Left lobe of liver (tissue), 2 donors: ENCODE measurements around the gene SMCO3. TPM values are rescaled to one million over a fixed set of nuclear protein-coding genes. Genes with fewer than 3 reads are reported as not detected.

Source experiments
- ATAC-seq: fragments of 200-7000 bp; cut with Tn5 transposase; one replicate; pipeline ENCODE4 v1.9.1; 2020; ENCODE audit warnings: mild to moderate bottlenecking, moderate library complexity
- DNase-seq: peaks from one replicate; pipeline ENCODE4 v3.0.0-alpha.2; 2020; ENCODE audit warnings: low spot score
- total RNA-seq: library from RNA; stranded (reverse); gene quantifications from one replicate; pipeline ENCODE4 v1.2.1, GENCODE V29; 2021
- donor health status: DM: no; HTN: no; CAD: no; lungs with moderate emphysema.
- donor health status: DM: no; HTN: yes; CAD: no.

Gene SMCO3
- total RNA-seq, 1 donor from 2014 or later: 0.53 TPM

DNA sequence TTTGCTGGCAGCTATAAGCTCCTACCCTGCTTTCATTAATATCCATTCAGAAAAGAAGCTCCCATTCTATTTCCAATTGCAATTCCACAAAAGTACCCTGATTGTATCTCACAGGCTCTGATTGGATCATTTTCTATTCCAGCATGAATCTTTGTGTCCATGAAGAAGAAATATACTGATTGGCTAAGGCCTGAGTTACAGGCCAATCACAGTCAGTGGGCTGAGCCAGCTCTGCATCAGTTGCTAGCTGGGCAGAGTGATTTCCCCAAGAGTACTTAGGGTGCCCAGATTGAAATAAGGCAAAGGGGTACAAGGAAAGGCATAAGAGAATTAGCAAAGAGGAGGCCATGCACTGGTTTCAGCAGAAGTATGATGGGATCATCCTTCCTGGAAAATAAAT, 14.9 kb upstream of the SMCO3 start:
- DNase-seq (no peak), ATAC-seq (no peak)

DNA sequence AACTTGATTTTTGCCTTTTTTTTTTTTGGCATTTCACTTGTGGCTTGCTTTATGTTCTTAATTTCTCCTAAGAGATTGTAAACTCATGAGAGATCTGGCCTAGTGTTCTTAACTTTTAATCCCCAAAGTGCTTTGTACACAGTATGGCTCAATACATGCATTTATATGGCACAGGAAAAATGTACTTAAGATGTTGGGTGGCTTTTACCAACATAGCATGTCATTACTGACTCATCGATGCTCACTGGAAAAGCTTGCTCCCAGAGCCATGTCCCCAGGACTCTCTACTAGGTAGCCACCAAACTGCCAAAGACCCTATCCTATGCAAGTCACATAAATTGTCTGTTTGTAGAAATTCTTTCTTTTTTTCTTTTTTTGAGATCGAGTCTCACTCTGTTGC, 13.1 kb upstream of the SMCO3 start:
- ATAC-seq (no peak), DNase-seq (no peak)

DNA sequence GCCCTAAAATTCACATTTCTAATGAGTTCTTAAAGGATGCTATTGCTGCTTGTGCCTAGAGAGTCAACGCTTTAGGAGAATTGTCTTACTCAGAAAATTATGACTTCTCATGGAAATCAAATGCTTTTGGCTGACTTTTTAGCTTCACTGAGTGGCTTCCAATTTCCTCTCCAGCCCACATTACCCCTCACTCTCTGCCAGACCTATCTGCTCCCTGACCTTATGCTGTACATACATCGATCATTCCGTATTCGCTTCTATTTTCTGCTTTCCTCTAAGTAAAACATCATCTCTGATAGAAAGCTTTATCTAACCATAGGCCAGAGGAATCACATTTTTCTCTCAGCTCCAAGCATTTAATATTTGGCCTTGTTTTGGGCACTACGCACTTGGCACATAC, 12.5 kb upstream of the SMCO3 start:
- ATAC-seq (no peak), DNase-seq (no peak)

DNA sequence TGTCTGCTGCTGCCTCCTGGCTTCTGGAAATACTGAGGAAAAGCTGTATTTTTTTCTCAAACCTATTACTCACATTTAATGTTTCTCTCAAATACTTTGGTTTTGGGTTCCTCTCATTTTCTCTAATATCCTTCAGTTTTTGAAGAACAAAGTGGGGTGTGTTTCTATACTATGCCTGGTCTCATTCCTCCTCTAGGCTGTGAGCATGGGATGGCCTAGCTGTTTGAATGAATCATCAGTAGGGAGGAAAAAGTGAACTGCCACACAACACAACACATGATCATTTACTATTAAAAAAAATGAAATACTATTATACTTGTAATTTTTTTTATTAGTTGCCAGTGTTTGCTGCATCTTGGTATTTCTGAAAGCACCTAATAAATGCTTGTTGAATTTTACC, 11.3 kb upstream of the SMCO3 start:
- no peak for DNase-seq

DNA sequence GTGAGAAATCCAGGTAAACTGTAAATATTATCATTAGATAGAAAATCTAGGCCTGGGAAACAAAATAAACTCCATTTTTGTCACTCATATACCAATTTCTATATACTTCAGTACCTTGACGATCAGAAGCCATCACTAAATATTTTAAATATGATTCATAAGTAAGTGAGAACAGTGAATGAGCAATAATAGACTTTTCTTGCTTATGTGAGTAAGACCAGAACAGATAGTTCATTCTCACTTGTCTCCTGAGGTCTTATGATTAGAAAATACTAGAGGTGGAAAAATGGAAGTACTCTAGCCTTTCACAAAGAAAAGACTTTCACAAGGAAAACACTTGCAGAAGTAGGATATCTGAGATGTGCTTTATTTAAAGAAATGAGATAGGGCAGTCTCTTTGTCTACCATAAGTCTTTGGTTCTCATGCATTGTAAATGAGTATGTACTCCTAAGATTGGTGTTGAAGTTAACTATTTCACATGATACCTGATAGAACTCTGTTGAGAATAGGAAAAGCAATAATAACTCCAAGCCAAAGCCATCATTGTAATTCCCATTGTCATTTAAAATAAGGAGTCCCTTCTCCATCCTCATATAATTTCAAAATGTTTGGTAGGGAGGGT, 10.1 kb upstream of the SMCO3 start:
- ATAC-seq: no peak

More for the DNA sequence above, 11.3 kb upstream of the SMCO3 start:
- no peak for ATAC-seq

DNA sequence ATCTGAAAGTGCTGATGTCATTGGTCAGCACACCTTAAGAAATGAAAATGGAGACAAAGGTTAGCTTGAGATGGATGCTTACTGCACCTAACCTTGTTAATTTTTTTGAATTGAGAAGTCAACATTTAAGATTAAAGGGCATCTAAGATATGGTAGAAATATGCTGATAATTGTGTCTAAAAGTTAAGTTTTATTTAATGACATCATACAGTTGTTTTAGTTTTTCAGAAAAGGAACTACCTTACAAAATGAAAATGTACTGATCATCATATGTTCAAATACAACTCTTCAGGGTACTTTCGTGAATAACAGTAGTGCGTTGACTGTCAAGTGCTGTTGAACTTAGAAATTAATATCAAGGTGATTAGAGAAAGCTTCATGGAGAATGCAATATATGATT, 2.5 kb downstream of the SMCO3 start:
- ATAC-seq: no peak
- no peak for DNase-seq

More for the DNA sequence above, 10.1 kb upstream of the SMCO3 start:
- no peak for DNase-seq

DNA sequence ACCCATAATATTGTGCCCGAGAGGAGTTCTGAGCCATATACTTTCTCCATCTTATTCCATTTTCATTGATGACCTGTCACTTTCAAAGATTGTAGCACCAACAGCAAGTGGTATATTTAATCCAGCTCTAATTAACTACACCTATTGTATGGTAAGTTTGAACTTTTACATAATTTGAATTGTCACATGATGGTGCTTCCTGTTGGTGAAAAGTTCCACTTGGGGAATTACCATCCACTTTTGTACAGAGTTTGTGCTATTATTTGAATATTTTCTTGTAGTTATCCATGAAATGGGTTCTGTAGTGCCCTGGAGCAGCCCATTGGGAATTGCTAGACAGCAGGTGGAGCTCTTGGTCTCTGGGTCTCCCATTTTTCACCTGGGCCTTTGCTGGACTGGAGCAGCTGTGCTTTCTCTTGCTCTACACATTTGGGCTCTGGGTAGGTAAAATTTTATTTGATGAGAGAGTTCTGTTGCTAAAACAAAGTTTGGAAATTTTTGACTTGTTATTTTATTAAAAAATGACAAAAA, 3.0 kb downstream of the SMCO3 start:
- ATAC-seq (peak; percentile 97), DNase-seq (peak; percentile 59)

DNA sequence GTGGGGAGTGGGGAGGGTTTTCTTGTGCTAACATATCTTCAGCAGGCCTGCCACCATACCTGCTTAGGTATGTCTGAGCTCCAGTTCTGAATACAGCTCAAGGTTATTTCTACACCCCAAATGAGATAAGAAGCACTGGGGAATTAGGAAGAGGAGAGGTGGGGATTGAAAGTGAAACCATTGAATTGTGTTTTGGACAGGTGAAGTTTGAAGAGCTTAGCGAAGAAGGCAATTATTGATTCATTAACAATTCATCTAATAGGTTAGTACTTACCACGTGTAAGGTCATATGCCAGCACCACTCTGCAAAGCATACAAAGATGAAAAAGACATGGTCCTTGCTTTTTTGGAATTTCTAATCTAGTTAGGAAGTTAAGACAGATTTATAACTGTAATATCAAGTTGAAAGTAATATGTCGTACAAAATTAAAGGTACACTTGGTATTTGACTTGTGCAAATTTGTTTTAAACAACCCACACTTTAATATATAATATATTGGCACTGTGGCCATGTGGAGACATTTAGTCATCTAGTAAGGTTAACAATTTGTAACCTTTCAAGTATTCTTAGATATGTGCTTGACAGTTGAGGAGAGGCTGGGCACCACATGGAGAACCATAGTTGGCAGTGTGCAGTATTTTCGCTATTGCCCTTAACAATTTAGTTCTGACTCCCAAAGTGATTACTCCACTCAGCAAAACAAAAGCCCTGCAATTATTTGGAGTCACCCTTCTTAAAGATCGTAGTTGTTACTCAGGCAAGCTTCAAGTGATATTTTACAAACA, 3.6 kb downstream of the SMCO3 start:
- DNase-seq: no peak
- peak; percentile 64 for ATAC-seq

DNA sequence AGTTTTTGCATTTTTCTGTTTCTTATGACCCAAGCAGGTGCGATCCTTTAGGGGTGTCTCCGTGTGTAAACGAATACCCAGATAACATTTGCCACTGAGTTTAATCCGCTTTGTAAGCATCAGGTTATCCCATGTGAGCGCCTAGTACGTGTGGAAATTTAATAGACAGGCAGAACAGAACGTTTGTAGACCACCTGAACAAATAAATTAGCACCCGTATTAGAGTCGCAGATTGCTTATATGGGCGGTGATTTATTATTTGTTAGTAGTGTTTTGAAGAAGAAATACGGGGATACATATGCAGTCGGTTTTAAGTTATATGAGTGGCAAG, 10.2 kb downstream of the SMCO3 start:
- ATAC-seq (peak; percentile 29), DNase-seq (no peak)

DNA sequence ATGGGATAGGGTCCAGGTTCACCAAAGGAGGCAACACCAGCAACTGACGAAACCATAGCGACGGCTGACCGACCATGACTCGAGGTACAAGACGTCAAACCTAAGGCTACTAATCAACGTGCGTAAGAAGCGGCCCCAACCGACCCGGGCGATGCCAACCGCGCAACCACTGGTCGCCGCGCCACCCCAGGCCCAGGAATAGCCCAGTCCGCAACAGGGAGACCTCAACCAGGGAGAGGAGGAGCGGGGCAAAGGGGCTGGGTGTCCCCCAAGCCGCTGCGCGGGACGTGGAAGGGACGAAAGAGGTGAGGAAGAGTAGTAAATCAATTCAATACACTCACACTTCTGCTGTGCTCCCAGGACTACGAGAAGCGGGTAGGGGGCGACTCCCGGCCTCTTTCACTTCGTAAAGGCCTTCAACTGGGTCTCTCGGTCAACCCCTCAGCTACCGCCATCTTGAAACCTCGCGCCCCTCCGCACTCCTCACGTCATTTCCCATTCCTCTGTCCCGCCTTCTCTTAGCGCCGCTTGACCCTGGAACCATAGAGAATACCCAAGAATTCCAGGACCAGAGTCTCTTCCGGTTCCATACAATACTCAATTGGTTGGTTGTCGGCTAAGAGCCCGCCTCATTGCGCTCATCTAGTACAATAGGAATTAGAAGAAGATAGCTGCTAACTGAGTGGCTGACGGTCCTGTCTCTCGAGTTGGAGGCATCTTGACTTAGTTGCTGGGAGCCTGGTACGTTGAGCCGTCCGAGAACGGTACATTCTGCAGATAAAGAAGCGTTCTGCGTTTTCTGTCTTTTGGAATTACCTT, 10.8 kb downstream of the SMCO3 start, which contains the start of the genes C12orf60 and WBP11:
TSS of gene C12orf60 (plus strand) at position 660 of the 819 bp plus-strand sequence. CDS start 19,266 bp downstream, outside the sequence.
TSS of gene WBP11 (minus strand) at position 468 of the 819 bp plus-strand sequence. CDS start 2,095 bp downstream, outside the sequence.
- ATAC-seq: peak; percentile 98
- DNase-seq: peak; percentile 95

DNA sequence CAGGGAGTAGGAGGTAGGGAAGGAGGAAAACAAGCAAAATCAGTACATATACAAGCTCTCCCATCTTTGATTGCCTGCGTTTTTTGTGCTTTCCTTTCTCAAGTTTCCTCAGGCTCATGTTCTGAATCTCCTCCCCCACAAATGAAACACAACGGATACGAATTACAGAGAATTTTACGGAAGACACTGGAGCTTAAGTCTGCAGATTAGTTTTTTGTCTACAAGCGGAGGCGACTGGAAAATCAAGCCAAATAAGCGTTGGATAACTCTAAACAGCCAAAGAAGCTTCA, 11.3 kb downstream of the SMCO3 start:
- DNase-seq: no peak
- ATAC-seq: no peak

DNA sequence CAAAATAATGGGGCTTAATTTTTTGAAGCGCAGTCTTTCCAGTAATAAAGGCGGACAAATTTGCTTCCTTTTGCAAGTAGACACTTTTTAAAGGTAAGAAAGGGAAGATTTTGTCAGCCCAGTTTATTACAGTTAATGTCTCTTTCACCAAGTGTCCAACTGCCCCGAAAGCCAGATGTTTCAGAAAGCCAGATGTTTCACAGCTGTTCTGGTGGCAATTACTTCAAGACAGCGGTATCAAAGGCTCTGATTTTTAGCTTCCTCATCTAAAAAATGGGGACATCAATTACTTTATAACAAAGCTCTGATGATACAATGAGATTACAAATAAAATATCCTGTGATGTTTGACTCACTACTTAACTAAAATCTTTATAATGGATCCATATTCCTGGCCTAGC, 11.7 kb downstream of the SMCO3 start:
- no peak for ATAC-seq
- DNase-seq: no peak

DNA sequence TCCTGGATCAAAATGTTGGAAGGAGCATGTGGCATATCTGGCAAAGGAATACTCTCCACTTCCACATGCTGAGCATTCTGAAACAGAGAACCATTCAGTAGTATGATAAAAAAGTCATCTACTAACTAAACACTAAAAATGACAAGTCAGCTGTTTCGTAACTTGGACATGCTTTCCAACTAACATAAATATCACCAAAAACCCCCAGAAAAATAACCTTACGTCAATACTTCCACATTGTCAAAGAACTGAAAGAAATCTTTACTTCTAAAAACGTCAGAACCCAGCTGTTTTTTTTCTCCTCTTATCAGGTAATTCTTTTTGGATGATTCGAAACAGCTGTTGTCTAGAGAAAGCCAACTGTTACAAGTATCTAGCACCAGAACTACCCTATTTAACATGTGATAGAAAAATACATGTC, 18.9 kb downstream of the SMCO3 start:
- ATAC-seq: no peak
- DNase-seq: no peak

DNA sequence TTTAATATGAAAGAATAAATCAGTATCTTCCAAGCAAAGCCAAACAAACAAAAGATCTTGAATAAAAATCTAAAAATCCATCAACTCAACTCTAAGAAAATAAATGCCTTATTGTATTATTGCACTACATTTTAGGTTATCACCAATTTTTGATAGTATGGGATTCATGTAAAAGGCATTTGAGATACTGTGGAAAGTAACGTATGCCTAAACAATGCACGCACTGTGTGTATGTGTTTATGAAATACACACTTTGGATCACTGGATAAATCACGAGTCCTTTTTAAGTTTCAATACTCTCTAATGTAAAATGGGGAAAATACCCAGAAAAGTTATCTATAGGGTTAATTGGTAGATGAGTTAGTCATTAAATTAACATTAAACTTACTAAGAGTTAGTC, 28.4 kb downstream of the SMCO3 start:
- ATAC-seq (no peak), DNase-seq (no peak)

DNA sequence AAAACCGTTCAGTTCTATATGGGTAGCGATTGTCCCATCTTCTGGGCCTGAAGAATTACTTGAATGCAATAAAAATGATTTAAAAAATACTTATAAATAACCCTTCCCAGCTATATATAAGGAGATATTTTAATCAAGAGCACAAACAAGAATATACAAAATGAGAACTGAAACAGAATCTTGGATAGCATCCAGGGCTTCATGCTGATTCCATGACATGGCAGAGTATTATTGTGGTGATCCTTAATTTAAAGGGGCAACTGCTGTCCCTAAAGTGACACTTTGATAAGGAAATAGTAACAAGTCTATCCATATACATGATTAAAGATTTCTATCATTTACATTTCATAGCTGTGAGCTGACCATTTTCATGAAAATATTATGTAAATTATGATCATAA, 29.5 kb downstream of the SMCO3 start:
- no peak for DNase-seq
- no peak for ATAC-seq

DNA sequence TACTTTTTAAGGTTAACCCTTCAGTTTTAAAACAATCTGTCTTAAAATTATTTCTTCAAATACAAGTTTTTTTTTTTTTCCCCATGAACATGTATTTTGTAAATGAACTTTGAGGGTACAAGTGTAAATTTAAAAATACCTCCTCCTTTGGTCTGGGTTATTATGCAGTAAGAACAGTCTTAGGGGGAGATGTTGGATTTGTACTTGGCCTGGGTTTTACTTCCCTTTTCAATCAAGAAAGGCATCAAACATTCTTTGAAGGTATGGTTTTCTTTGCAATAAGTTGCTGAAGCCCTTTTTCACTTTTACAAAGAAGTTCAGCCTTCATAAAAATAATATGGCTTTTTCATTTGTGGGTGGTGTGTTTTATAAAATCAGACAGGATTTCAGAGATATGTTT, 31.2 kb downstream of the SMCO3 start:
- no peak for DNase-seq
- no peak for ATAC-seq

DNA sequence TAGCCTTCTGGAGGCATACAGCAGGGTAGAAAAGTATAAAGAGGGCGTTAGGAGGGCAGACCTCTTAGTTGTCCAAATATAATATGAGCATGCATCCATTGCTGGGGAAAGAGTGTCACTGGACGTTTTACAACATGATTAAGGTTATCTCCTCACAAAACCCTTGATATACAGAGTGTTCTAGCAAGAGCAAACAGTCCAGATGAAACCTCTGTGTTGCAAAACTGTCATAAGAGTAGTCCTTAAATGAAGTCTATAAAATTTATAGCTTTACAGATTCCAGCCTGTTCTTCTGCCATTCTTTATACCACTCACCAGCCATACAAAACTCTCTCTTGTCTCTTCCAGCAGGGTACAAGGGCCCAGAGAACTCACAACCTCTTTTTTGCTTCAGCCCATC, 32.4 kb downstream of the SMCO3 start:
- DNase-seq: no peak
- no peak for ATAC-seq

DNA sequence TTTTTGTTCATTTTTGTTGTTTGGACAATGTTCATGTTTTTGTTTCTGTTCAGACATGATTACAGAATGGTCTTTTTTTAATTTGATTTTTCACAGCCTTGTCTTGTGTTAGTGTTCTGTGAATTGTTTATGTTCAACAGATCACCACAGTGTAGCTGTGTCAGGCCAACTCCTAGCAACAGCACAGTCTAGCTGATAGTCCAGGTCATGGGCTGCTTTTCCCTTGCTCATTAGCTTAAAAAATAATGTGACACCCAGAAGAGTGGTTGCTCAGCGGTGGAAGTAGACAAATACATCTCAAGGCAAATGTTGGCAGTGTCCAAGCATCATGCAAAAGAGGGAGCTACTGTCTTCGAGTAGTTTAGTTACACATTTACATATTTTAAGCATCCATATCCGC, 33.1 kb downstream of the SMCO3 start:
- ATAC-seq: no peak

DNA sequence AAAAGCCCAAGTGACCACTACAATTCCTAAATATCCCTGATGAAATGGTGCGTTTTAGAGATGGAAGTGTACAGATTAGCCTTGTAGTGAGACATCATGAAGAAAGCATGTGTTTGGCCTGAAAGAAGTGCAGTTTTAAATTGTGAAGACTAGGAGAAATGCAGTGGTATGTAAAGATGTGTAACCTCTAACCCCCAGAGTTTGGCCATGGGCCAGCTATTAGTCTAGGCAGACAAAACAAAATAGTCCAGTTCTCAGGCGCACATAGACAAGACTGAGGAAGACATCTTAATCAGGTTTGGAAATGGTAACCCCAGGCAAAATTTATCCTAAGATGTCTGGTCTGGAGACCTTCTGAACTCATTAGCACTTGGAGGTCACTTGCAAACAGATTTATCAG, 34.1 kb downstream of the SMCO3 start:
- no peak for DNase-seq
- no peak for ATAC-seq

More for the DNA sequence above, 33.1 kb downstream of the SMCO3 start:
- DNase-seq: no peak

DNA sequence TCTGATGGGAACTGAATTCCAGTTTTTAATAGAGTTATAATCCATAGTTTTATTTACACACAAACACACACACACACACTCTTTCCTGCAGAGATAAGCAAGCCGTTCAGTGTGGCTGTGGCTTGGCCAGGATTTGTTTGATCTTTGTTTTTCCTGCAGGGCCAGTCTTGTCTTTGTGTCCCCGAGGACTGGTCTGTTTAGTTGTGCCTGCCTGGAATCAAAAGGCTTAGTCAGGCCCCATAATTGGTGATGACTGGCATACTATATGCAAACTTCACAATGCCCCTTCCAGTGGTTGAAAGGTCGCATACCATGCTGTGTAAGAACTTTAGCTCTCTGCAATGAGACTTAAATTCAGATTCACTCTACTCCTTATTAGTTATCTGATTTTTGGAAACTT, 36.7 kb downstream of the SMCO3 start:
- ATAC-seq: no peak
- no peak for DNase-seq

DNA sequence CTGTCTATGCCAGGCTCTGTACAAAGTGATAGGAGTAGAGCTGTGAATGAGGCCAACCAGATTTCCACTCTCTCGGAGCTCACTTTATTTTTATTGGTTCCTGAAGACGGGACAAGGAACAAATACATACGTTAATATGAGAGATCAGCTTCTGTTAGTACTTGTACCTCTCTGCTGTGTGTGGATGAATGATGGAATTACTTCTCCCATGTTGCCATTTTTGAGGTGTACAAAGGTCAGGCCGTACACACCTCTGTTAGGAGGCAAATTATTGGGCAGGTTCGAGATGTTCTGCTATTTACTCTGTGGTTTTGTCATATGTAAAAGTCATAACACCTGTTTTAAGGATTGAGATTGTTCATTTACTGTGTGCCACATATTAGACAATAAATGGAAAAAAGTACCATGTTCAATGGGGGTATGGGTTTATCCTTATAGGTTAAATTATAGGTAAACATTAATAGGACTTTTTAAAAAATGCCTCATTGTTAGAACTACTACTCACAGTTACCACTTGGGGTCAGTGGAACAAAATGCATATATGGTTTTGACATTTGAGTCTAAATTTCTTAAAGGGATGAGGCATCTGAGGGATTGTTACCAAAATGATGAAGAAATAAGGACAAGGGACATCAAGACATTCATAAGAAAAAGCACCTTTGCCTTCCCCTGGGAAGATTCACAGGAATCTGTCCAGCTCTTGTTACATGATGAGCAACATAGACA, 37.6 kb downstream of the SMCO3 start:
- ATAC-seq (no peak), DNase-seq (no peak)
